Pons (tissue), 1 donor: ENCODE measurements around the gene NRN1L.
A peak's percentile ranks its signal among the peaks of the same experiment; 100 is the strongest.
"Not testable (repeated sequence)": the region's sequence is repeated elsewhere in the genome, so short reads cannot be mapped to it uniquely, and the experiment has no call there.

Experiments
- DNase-seq: peaks from one replicate; pipeline ENCODE4 v3.0.0-alpha.2; 2016; ENCODE audit warnings: low spot score

The NRN1L gene

GRCh38 chr16:67882374-67883145, 2.1 kb upstream of the NRN1L start:
- DNase-seq: peak; percentile 96

GRCh38 chr16:67883146-67883871, 1.4 kb upstream of the NRN1L start:
- DNase-seq: no peak

DNA sequence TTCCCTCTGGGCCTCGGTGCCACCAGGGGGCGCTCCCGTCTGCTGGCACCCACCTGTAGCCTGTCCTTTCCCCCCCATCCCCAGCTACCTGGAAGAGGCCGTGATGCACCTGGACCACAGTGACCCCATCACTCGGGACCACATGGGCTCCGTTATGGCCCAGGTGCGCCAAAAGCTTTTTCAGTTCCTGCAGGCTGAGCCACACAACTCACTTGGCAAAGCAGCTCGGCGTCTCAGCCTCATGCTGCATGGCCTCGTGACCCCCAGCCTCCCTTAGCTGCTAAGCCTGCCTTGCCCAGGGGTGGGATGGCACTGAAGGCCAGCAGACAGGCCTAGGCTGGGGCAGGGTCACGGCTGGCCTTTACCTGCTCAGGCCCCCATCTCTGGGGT, 818 bp upstream of the NRN1L start:
- no peak for DNase-seq

- DNase-seq: no peak
These were observed 860 bp downstream of the NRN1L start for GRCh38 chr16:67885545-67885944.

- no peak for DNase-seq
These were observed 1.3 kb downstream of the NRN1L start for GRCh38 chr16:67885976-67886375.

- DNase-seq: no peak
These were observed 1.7 kb downstream of the NRN1L start for GRCh38 chr16:67886387-67886786.

DNA sequence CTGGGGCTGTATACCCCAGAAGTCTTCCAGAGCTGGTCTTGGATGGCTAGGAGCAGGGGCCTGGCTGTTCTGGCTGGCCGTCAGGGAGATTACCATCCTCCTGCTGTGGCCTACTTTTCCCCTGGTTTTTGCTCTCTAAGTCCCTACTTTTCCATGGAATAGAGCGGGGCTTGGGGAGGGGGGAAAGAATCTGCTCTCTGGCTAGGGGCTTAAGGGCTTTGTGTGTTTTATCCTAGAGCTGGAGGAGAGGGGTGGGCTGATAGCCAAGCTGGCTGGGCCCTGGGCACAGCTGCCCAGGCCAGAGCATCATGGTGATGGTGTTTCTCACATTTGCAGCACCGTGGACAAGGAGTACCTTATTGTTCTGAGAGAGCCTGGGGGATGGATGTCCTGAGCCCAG, 3.6 kb downstream of the NRN1L start:
- DNase-seq: no peak

- no peak for DNase-seq
These were observed 7.7 kb downstream of the NRN1L start for GRCh38 chr16:67892375-67892774.

DNA sequence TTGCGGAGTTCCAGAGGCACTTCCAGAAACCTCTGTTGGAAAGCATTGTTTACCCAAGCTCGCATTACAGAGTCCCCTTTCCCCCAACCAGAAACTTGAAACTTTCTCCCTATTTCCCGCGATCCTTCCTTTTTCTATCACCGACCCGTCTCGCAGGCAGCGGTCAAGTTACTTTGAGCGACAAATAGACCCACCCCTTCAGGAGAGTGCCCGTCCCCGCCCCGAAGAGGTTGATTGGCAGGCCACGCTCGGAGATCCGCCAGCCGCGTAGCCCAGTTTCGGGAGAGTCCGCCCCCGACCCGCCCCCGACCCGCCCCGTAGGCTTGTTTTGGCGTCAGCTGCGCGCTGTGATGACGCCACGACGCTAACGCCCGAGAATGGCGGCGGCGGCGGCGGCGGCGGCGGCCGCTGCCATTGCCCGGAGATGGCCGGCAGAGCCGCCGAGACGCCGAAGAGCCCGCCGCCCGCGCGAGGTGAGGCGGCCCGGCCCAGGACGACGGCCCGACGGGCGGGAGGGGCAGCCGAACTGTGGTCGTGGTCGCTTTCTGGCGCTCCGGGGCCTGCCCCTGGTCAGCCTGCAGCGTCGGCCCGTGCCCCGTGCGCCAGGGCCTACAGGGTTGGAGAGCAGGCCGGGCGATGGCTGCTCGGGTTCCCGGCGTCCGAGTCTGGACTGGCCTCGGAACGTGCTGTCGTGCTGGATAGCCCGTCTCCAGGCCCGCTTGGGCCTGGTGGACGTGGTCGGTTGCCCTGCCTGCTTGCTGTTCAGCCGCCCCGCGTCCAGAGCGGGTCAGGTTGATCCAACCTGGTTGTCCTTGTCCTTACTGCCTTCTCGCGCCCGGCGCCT, 8.4 kb downstream of the NRN1L start, which contains the start of gene PSKH1:
Gene PSKH1, plus strand, starts transcription at position 356 of the 844 bp plus-strand sequence. CDS start 15,496 bp downstream, outside the sequence.
- DNase-seq: peak; percentile 96

- DNase-seq: no peak
These were observed 9.2 kb downstream of the NRN1L start for GRCh38 chr16:67893743-67894399.

GRCh38 chr16:67897231-67897630, 12.5 kb downstream of the NRN1L start:
- DNase-seq: peak; percentile 55

- no peak for DNase-seq
These were observed 17.0 kb downstream of the NRN1L start for GRCh38 chr16:67901734-67902133.

GRCh38 chr16:67902831-67903230, 18.1 kb downstream of the NRN1L start:
- DNase-seq: no peak

DNA sequence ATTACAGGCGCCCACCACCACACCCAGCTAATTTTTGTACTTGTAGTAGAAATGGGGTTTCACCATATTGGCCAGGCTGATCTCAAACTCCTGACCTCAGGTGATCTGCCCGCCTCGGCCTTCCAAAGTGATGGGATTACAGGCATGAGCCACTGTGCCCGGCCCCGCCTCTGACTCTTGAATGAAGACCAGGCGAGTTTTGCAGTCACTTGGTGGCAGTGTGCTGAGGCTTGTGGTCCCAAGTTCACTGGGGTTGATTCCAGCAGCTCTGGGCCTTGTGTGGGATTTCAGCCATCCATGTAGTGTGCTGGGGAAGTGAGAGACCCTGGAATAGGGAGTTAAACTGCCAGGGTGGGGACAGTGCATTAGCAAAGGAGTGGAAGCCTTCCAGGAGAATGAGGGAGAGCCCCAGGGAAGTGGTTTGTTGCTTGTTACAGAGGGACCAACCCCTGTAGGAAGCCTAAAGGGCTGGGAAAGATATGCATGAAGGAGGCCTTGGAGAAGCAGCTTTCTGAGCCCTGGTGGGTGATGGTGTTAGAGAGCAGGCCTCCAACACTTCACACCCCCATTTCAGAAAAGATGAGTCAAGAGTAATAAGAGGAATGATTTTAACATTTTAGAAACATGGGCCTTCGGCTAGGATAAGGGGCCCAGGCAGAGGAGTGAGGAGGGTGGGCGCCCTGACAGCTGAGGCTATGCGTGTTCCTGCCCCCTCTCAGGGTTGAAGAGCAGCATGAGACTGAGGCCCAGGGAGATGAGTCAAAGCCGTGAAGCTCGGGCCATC, 22.9 kb downstream of the NRN1L start:
- DNase-seq: no peak

DNA sequence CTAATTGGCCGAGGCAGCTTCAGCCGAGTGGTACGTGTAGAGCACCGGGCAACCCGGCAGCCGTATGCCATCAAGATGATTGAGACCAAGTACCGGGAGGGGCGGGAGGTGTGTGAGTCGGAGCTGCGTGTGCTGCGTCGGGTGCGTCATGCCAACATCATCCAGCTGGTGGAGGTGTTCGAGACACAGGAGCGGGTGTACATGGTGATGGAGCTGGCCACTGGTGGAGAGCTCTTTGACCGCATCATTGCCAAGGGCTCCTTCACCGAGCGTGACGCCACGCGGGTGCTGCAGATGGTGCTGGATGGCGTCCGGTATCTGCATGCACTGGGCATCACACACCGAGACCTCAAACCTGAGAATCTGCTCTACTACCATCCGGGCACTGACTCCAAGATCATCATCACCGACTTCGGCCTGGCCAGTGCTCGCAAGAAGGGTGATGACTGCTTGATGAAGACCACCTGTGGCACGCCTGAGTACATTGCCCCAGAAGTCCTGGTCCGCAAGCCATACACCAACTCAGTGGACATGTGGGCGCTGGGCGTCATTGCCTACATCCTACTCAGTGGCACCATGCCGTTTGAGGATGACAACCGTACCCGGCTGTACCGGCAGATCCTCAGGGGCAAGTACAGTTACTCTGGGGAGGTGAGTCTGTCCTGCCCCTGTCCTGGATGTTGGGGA, 24.5 kb downstream of the NRN1L start:
- DNase-seq: no peak

DNA sequence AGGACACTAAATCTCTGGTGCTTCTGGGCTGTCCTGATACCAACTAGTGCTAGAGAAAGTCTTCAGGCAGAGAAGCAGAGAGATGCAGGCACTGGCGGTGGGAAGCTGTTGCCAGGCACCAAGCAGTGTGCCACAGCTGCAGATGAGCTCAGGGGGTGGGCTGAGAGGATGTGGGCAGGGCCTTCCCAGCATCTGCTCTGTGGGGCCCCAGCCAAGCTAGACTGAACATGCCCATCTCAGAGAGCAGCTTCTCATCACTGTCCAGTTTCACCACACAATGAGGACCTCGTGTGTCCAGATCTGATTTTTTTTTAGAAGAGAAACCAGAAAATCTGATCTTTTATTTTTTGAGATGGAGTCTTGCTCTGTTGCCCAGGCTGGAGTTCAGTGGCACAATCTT, 25.5 kb downstream of the NRN1L start:
- DNase-seq: peak; percentile 94

DNA sequence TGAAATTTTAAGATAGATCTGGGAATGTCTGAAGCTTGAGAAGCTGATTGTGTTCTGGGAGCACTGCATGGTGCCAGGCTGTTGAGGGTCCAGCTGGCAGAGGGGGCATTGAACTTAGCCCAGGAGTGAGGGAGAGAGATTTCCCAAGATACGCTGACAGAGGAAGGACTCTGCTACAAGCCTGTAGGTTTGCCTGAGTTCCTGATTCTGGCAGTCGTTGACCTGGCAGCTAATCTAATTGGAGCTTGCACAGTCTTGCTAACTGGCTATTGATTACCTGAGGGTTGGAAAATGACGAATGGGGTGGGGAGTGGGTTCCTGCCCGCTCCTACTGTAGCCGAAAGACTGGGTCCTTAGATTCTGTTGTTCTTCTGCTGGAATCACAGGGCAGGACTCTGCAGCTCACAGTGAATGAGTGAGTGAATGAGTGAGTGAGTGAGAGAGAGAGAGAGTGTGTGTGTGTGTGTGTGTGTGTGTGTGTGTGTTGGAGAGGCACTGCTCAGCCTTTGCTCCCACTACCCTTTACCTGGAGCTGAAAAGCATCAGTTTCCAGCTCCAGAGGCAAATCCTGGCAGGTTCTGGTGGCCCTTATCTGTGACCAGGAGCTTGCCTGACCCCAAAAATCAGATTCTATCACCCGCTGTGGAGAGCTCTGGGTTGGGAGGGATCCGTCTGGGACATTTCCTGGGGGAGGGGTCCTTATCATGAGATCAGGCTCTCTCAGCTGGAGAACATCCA, 30.2 kb downstream of the NRN1L start:
- no peak for DNase-seq

DNA sequence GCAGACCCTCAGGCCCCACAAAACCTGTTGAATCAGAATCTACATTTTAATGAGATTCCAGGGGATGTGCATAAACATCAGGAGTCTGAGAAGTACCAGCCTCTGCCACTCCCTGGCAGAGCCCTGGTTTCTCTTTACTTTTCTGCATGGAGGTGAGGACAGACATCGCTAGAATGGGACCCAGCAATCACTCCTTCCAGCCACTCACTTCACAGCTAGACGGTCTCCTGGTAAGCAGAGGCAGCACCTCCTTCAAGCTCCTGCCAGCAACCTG, 30.7 kb downstream of the NRN1L start:
- not testable (repeated sequence) for DNase-seq

- no peak for DNase-seq
These were observed 31.4 kb downstream of the NRN1L start for GRCh38 chr16:67915831-67916723.
